ENCODE results near the gene TAS2R9.

- TF ChIP-seq, protein P1, sequence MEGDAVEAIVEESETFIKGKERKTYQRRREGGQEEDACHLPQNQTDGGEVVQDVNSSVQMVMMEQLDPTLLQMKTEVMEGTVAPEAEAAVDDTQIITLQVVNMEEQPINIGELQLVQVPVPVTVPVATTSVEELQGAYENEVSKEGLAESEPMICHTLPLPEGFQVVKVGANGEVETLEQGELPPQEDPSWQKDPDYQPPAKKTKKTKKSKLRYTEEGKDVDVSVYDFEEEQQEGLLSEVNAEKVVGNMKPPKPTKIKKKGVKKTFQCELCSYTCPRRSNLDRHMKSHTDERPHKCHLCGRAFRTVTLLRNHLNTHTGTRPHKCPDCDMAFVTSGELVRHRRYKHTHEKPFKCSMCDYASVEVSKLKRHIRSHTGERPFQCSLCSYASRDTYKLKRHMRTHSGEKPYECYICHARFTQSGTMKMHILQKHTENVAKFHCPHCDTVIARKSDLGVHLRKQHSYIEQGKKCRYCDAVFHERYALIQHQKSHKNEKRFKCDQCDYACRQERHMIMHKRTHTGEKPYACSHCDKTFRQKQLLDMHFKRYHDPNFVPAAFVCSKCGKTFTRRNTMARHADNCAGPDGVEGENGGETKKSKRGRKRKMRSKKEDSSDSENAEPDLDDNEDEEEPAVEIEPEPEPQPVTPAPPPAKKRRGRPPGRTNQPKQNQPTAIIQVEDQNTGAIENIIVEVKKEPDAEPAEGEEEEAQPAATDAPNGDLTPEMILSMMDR (IDR thresholded peaks at IDR 0.05), result no peak
- TF ChIP-seq POLR2A (IDR thresholded peaks at IDR 0.05) (no peak), POLR2AphosphoS5 (IDR thresholded peaks at IDR 0.05; ENCODE audit: insufficient read depth in 1 of 2, low read depth in 1 of 2) (no peak)
Observed at GRCh38 chr12:10811883-10812536, 2.0 kb upstream of the TAS2R9 start.
